Pulmonary artery endothelial cell (primary cell): ENCODE measurements around the gene SIGLECL1. TPM values are rescaled to one million over a fixed set of nuclear protein-coding genes. Genes with fewer than 3 reads are reported as not detected.

Experiments used
- DNase-seq: peaks from one replicate; pipeline ENCODE4 v3.0.0-alpha.2; 2011; ENCODE audit warnings: low read depth, low spot score
- total RNA-seq: library from RNA; depleted of rRNA; stranded (reverse); fragments of >200 nt; gene quantifications from 2 replicates; pipeline ENCODE4 v1.2.3, GENCODE V29; 2014

Gene SIGLECL1
- total RNA-seq, 1 donor from 2014 or later, result not detected

GRCh38 chr19:51252306-51253079, 1.6 kb downstream of the SIGLECL1 start:
- no peak for DNase-seq

GRCh38 chr19:51253088-51253806, 2.4 kb downstream of the SIGLECL1 start:
- no peak for DNase-seq

- no peak for DNase-seq
These were observed 5.3 kb downstream of the SIGLECL1 start for GRCh38 chr19:51256155-51256625.

- DNase-seq, result no peak
These were observed 6.6 kb downstream of the SIGLECL1 start for GRCh38 chr19:51257471-51257870.

GRCh38 chr19:51258165-51259160, 7.6 kb downstream of the SIGLECL1 start:
- no peak for DNase-seq

GRCh38 chr19:51259348-51260245, 8.7 kb downstream of the SIGLECL1 start:
- DNase-seq, result no peak

- DNase-seq, result no peak
These were observed 12.9 kb downstream of the SIGLECL1 start for GRCh38 chr19:51263808-51264207.

- no peak for DNase-seq
These were observed 20.2 kb downstream of the SIGLECL1 start for GRCh38 chr19:51271067-51271466.

GRCh38 chr19:51272183-51272810, 21.4 kb downstream of the SIGLECL1 start:
- no peak for DNase-seq

- no peak for DNase-seq
These were observed 23.3 kb downstream of the SIGLECL1 start for GRCh38 chr19:51274049-51274770.

GRCh38 chr19:51277112-51277511, 26.2 kb downstream of the SIGLECL1 start:
- no peak for DNase-seq

GRCh38 chr19:51282335-51282734, 31.5 kb downstream of the SIGLECL1 start:
- no peak for DNase-seq

- no peak for DNase-seq
These were observed 34.8 kb downstream of the SIGLECL1 start for GRCh38 chr19:51285682-51286081.

GRCh38 chr19:51289635-51290034, 38.8 kb downstream of the SIGLECL1 start:
- DNase-seq, result no peak

- DNase-seq, result no peak
These were observed 42.1 kb downstream of the SIGLECL1 start for GRCh38 chr19:51292971-51293370.

GRCh38 chr19:51293571-51294210, 42.8 kb downstream of the SIGLECL1 start:
- no peak for DNase-seq

- no peak for DNase-seq
These were observed 43.5 kb downstream of the SIGLECL1 start for GRCh38 chr19:51294211-51294976.

GRCh38 chr19:51294977-51295375, 44.1 kb downstream of the SIGLECL1 start:
- no peak for DNase-seq
